OCI-M2 (cell line): ENCODE data around the gene WNT8B.

ENCODE experiments used
- DNase-seq: peaks from one replicate; lab custom pipeline; 2025; ENCODE audit not compliant: unreplicated experiment; lab: John Stamatoyannopoulos, UW

WNT8B gene

GRCh38 chr10:100483876-100484666 is 21.3 kb downstream of the WNT8B start:
- DNase-seq, result no peak

- DNase-seq, result no peak
Measured at GRCh38 chr10:100485366-100485765, 22.6 kb downstream of the WNT8B start.

GRCh38 chr10:100485801-100486495 is 23.1 kb downstream of the WNT8B start:
- DNase-seq, result no peak

- DNase-seq, result no peak
Measured at GRCh38 chr10:100487529-100487928, 24.7 kb downstream of the WNT8B start.

GRCh38 chr10:100489396-100489795 is 26.6 kb downstream of the WNT8B start:
- no peak for DNase-seq

- no peak for DNase-seq
Measured at GRCh38 chr10:100490531-100490930, 27.7 kb downstream of the WNT8B start.

- DNase-seq, result no peak
Measured at GRCh38 chr10:100496567-100496966, 33.8 kb downstream of the WNT8B start.

- DNase-seq, result no peak
Measured at GRCh38 chr10:100498059-100498458, 35.2 kb downstream of the WNT8B start.

- no peak for DNase-seq
Measured at GRCh38 chr10:100501423-100501822, 38.6 kb downstream of the WNT8B start.

GRCh38 chr10:100502926-100503494 is 40.2 kb downstream of the WNT8B start:
- DNase-seq, result no peak

- DNase-seq, result no peak
Measured at GRCh38 chr10:100504096-100504495, 41.3 kb downstream of the WNT8B start.

GRCh38 chr10:100505164-100505563 is 42.4 kb downstream of the WNT8B start:
- no peak for DNase-seq

GRCh38 chr10:100506596-100507356 is 44.0 kb downstream of the WNT8B start:
- no peak for DNase-seq

GRCh38 chr10:100507357-100507732 is 44.5 kb downstream of the WNT8B start:
- no peak for DNase-seq

- no peak for DNase-seq
Measured at GRCh38 chr10:100508266-100508665, 45.5 kb downstream of the WNT8B start.

- no peak for DNase-seq
Measured at GRCh38 chr10:100508691-100509150, 45.9 kb downstream of the WNT8B start.

- no peak for DNase-seq
Measured at GRCh38 chr10:100509241-100509840, 46.5 kb downstream of the WNT8B start.

- no peak for DNase-seq
Measured at GRCh38 chr10:100510533-100511308, 47.9 kb downstream of the WNT8B start.

GRCh38 chr10:100515612-100516011 is 52.8 kb downstream of the WNT8B start:
- DNase-seq, result no peak

- DNase-seq, result no peak
Measured at GRCh38 chr10:100516847-100517246, 54.0 kb downstream of the WNT8B start.
